ENCODE results near the gene KRTAP5-2. TPM values are rescaled to one million over a fixed set of nuclear protein-coding genes. Genes with fewer than 3 reads are reported as not detected.

Gene KRTAP5-2
- total RNA-seq, 1 donor from 2014 or later, result not detected

DNA sequence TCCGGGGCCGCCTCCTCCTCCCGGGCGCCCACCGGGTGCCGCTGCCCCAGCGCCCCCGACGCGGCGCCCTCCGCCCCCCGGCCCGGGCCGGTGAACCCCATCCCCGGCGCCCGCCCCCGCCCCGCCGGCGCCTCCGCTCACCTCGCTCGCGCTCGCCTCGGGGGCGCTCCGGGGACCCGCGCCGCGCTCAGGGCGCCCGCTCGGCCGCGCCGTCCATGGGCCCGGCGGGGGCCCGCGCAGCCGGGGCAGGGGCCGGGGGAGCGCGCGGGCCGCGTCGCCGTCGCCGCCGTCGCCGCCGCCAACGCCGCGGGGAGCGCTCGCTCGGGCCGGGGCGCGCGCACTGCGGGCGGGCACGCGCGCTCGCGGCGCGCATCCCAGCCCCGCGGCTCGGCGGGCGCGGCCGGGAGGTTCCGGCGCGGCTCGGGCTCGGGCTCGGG is 26.3 kb downstream of the KRTAP5-2 start:
- Histone ChIP-seq H3K27ac (replicated peaks) (peak overlapping the region; percentile 80), H3K27me3 (ENCODE audit: low read depth) (no peaks in the 10 kb centered on the region)
- intact Hi-C loops (cut with micrococcal nuclease), result no loop called here

DNA sequence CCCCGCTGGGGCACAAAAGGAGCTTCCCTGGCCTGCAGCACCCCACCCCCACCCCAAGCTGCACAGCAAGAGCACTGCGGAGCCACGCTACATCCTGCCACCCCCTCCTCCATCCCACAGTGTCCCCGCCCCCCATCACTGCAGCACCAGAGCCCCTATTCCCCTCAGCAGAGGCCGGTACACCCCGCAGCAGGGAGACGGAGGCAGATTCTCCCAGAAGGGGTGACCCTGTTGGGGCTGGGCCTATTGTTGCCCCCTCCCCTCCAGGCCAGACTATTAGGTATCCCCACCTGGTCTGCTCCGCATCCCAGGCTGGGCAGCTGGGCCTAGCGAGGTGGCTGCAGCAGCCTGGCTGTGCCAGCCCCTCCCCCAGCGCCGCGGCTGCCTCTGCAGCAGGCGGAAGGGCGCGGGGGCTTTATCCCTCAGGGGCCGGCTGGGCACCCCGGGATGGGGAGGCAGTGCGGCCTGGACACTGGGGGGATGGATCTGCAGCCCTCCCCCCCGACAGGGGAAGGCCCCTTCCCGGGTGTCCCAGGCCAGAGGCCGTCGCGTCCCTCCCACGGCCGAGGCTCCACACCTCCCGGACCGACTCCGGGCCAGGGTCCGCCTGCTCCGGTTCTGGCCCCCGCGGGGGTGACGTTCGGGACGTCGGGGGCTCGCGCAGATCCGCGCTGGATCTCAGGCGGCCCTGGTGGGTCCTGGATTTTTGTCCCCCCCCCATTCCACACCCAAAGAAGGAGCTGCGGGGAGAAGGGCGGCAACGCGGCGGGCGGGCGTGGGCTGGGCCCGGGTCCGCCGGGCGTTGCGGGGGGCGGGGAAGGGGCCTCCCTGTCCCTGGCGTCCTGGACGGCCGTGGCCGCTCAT is 27.0 kb downstream of the KRTAP5-2 start:
- Histone ChIP-seq H3K36me3 (no peaks in the 10 kb centered on the region), H3K4me3 (peak overlapping the region; percentile 82), H3K27me3 (ENCODE audit: low read depth) (no peaks in the 10 kb centered on the region), H3K4me1 (peaks cover 78% of the 10 kb centered on the region), H3K9me3 (replicated peaks) (no peaks in the 10 kb centered on the region), H3K27ac (replicated peaks) (peak overlapping the region; percentile 80)
- no peak for DNase-seq
- intact Hi-C loops (cut with micrococcal nuclease), result no loop called here
- TF ChIP-seq, protein P1, sequence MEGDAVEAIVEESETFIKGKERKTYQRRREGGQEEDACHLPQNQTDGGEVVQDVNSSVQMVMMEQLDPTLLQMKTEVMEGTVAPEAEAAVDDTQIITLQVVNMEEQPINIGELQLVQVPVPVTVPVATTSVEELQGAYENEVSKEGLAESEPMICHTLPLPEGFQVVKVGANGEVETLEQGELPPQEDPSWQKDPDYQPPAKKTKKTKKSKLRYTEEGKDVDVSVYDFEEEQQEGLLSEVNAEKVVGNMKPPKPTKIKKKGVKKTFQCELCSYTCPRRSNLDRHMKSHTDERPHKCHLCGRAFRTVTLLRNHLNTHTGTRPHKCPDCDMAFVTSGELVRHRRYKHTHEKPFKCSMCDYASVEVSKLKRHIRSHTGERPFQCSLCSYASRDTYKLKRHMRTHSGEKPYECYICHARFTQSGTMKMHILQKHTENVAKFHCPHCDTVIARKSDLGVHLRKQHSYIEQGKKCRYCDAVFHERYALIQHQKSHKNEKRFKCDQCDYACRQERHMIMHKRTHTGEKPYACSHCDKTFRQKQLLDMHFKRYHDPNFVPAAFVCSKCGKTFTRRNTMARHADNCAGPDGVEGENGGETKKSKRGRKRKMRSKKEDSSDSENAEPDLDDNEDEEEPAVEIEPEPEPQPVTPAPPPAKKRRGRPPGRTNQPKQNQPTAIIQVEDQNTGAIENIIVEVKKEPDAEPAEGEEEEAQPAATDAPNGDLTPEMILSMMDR (IDR thresholded peaks at IDR 0.05; ENCODE audit: borderline replicate concordance), result no peak

More for the DNA sequence above, 26.3 kb downstream of the KRTAP5-2 start:
- peak overlapping the region; percentile 82 for H3K4me3 ChIP-seq
- no peaks in the 10 kb centered on the region for H3K36me3 ChIP-seq
- H3K4me1 ChIP-seq, result peaks cover 71% of the 10 kb centered on the region
- DNase-seq, result no peak
- TF ChIP-seq, protein P1 (IDR thresholded peaks at IDR 0.05; ENCODE audit: borderline replicate concordance), result no peak
- H3K9me3 ChIP-seq (replicated peaks), result no peaks in the 10 kb centered on the region

DNA sequence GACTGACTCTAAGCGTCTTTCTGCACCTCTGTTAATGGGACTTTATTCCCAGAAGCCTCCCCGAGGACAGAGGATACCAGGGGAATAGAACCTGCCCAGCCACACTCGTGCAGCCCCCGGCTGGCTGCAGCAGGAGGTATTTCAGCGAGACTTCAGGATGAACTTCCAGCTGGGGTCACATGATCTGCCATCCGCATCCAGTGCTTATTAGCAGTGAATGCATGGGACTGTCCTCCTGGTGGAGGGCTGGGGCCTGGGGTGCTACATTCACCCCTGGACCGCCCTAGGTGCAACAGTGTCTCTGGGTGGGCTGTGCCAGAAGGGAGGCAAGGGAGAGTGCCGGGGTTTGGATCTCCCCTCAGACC is 27.6 kb downstream of the KRTAP5-2 start:
- no peaks in the 10 kb centered on the region for H3K27me3 ChIP-seq (ENCODE audit: low read depth)
- no peaks in the 10 kb centered on the region for H3K9me3 ChIP-seq (replicated peaks)
- TF ChIP-seq, protein P1 (IDR thresholded peaks at IDR 0.05; ENCODE audit: borderline replicate concordance), result no peak
- DNase-seq, result no peak
- intact Hi-C loops (cut with micrococcal nuclease), result no loop called here
- peaks cover 81% of the 10 kb centered on the region for H3K4me1 ChIP-seq
- H3K27ac ChIP-seq (replicated peaks), result peak overlapping the region; percentile 80
- H3K4me3 ChIP-seq, result peak overlapping the region; percentile 82
- H3K36me3 ChIP-seq, result no peaks in the 10 kb centered on the region

DNA sequence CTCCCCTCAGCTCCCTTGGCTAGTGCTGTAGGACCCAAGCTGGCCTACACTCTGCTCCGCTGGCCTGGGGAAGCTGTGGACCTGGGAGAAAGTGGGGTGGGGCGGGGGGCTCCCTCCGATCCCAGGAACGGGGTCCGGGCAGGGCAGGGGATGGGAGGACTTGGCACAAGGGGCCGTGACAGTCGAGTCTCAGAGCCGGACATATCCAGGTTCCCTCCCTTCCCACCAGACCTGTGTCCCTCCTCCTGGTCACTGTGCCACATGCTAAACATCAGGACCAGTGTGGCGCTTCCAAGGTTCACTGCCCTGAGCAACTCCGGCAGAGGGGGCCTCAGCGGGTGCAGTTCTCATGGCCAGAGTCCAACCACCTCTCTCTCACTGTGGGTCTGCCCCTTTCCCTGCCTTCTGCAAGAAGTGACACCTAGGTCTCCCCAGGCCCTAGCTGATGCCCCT is 28.1 kb downstream of the KRTAP5-2 start:
- H3K4me3 ChIP-seq, result peak overlapping the region; percentile 82
- intact Hi-C loops (cut with micrococcal nuclease), result no loop called here
- no peaks in the 10 kb centered on the region for H3K9me3 ChIP-seq (replicated peaks)
- H3K36me3 ChIP-seq, result no peaks in the 10 kb centered on the region
- H3K4me1 ChIP-seq, result peaks cover 86% of the 10 kb centered on the region
- no peaks in the 10 kb centered on the region for H3K27me3 ChIP-seq (ENCODE audit: low read depth)
- no peak for DNase-seq
- TF ChIP-seq, protein P1 (IDR thresholded peaks at IDR 0.05; ENCODE audit: borderline replicate concordance), result no peak
- H3K27ac ChIP-seq (replicated peaks), result peak overlapping the region; percentile 80

DNA sequence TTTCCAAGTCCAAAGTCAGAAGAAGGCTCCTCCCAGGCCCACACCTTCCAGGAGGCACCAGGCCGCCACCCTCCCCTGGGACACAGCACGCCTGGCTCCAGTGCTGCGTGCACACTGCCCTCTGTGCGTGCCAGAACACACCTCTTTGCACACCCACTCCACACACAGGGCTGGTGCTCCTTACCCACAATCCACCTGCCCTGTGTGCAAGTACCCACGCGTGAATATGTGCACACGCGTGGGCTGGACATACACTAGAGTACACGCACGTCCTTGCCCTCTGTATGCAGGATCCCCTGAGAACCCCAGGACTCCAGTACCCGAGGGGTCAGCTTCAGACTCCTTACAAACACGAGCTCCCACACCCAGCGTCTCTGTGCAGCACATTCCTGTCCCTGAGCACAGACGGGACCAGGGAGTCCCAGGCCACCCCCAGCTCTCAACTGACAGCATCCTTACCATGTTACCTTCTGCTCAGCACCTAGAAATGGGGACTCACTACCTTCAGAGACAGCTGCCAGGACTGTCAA is 28.8 kb downstream of the KRTAP5-2 start:
- H3K4me3 ChIP-seq, result no peak overlapping the region
- H3K9me3 ChIP-seq (replicated peaks), result no peaks in the 10 kb centered on the region
- no peaks in the 10 kb centered on the region for H3K27me3 ChIP-seq (ENCODE audit: low read depth)
- DNase-seq, result no peak
- intact Hi-C loops (cut with micrococcal nuclease), result no loop called here
- peak overlapping the region; percentile 80 for H3K27ac ChIP-seq (replicated peaks)
- no peaks in the 10 kb centered on the region for H3K36me3 ChIP-seq
- TF ChIP-seq, protein P1 (IDR thresholded peaks at IDR 0.05; ENCODE audit: borderline replicate concordance), result no peak
- peaks cover 90% of the 10 kb centered on the region for H3K4me1 ChIP-seq
